Neural progenitor cell (in vitro differentiated cells): ENCODE data around the gene ATP6V0D1. TPM values are rescaled to one million over a fixed set of nuclear protein-coding genes. Genes with fewer than 3 reads are reported as not detected.

Experiments
- DNase-seq: peaks from one replicate; pipeline ENCODE4 v3.0.0-alpha.2; 2016; ENCODE audit warnings: low spot score
- H2AFZ ChIP-seq: fragments of 200-600 bp; sonication (generic); replicated peaks from 2 replicates; pipeline ENCODE4 v1.6.1; 2016; ENCODE audit warnings: antibody characterized with exemption
- H3F3A ChIP-seq: fragments of 200-600 bp; sonication (generic); 2 replicates; pipeline ENCODE4 v1.6.1; 2016; ENCODE audit warnings: antibody characterized with exemption, low read depth
- H3K27ac ChIP-seq: fragments of 200-600 bp; sonication (generic); 2 replicates; pipeline ENCODE4 v1.5.1; 2016; ENCODE audit warnings: mild to moderate bottlenecking
- H3K27me3 ChIP-seq: fragments of 200-600 bp; sonication (generic); 2 replicates; pipeline ENCODE4 v1.6.1; 2016; ENCODE audit warnings: mild to moderate bottlenecking, moderate library complexity
- H3K36me3 ChIP-seq: fragments of 200-600 bp; sonication (generic); 2 replicates; pipeline ENCODE4 v1.5.1; 2016
- H3K4me1 ChIP-seq: fragments of 200-600 bp; sonication (generic); 2 replicates; pipeline ENCODE4 v1.6.1; 2016; ENCODE audit warnings: mixed run types
- H3K4me2 ChIP-seq: fragments of 200-600 bp; sonication (generic); 2 replicates; pipeline ENCODE4 v1.6.1; 2016
- H3K4me3 ChIP-seq: fragments of 200-600 bp; sonication (generic); 2 replicates; pipeline ENCODE4 v1.5.1; 2016
- H3K79me2 ChIP-seq: fragments of 200-600 bp; sonication (generic); 2 replicates; pipeline ENCODE4 v1.6.1; 2016; ENCODE audit warnings: low read depth
- H3K9ac ChIP-seq: fragments of 200-600 bp; sonication (generic); 2 replicates; pipeline ENCODE4 v1.6.1; 2016
- H3K9me3 ChIP-seq: fragments of 200-600 bp; sonication (generic); 2 replicates; pipeline ENCODE4 v1.5.1; 2016; ENCODE audit warnings: low read depth
- H4K20me1 ChIP-seq: fragments of 200-600 bp; sonication (generic); 2 replicates; pipeline ENCODE4 v1.6.1; 2016; ENCODE audit warnings: low read depth
- H3K27ac Mint-ChIP-seq: 3 replicates; pipeline ENCODE4 v1.8.0; 2021; ENCODE audit warnings: mixed read lengths
- H3K27me3 Mint-ChIP-seq: 2 replicates; pipeline ENCODE4 v1.8.0; 2022; ENCODE audit warnings: low read depth, mild to moderate bottlenecking, inconsistent platforms, moderate library complexity, mixed read lengths; ENCODE audit not compliant: insufficient read depth
- H3K36me3 Mint-ChIP-seq: 3 replicates; pipeline ENCODE4 v1.8.0; 2021; ENCODE audit warnings: mixed read lengths
- H3K4me1 Mint-ChIP-seq: 3 replicates; pipeline ENCODE4 v1.8.0; 2021; ENCODE audit warnings: mixed read lengths
- H3K4me3 Mint-ChIP-seq: 3 replicates; pipeline ENCODE4 v1.8.0; 2021; ENCODE audit warnings: mild to moderate bottlenecking, moderate library complexity, mixed read lengths
- H3K9me3 Mint-ChIP-seq: 3 replicates; pipeline ENCODE4 v1.8.0; 2020; ENCODE audit warnings: mixed read lengths
- CTCF ChIP-seq: fragments of 200-600 bp; sonication (generic); IDR thresholded peaks from 2 replicates; pipeline ENCODE4 v1.5.1; 2017; ENCODE audit warnings: antibody characterized with exemption, mild to moderate bottlenecking
- EZH2 ChIP-seq: fragments of 200-600 bp; sonication (generic); IDR thresholded peaks from 2 replicates; pipeline ENCODE4 v1.6.1; 2017; ENCODE audit warnings: antibody characterized with exemption, mild to moderate bottlenecking, moderate library complexity
- EZH2phosphoT487 ChIP-seq: fragments of 200-600 bp; sonication (generic); IDR thresholded peaks from 2 replicates; pipeline ENCODE4 v1.6.1; 2017; ENCODE audit warnings: antibody characterized with exemption
- total RNA-seq: library from RNA; depleted of rRNA; stranded (reverse); fragments of >200 nt; gene quantifications from 2 replicates; pipeline ENCODE4 v1.2.3, GENCODE V29; 2015; ENCODE audit warnings: low replicate concordance

Gene ATP6V0D1
- total RNA-seq, 1 donor from 2014 or later, result 29.7 TPM

- Histone ChIP-seq H3K4me2 (peak overlapping the region; percentile 94), H3K36me3 (no peaks in the 10 kb centered on the region), H3K79me2 (no peaks in the 10 kb centered on the region), H3K27ac (no peak overlapping the region), H3K9ac (no peak overlapping the region), H3K4me1 (peaks cover 18% of the 10 kb centered on the region), H2AFZ (no peak overlapping the region), H3K27me3 (peaks cover 54% of the 10 kb centered on the region), H3F3A (peaks cover 13% of the 10 kb centered on the region), H4K20me1 (no peaks in the 10 kb centered on the region), H3K4me3 (no peak overlapping the region), H3K9me3 (no peaks in the 10 kb centered on the region)
- Mint-ChIP-seq H3K36me3 (no peaks in the 10 kb centered on the region), H3K27ac (peak overlapping the region; percentile 82), H3K9me3 (no peaks in the 10 kb centered on the region), H3K27me3 (peaks cover 38% of the 10 kb centered on the region), H3K4me1 (peaks cover 26% of the 10 kb centered on the region), H3K4me3 (peak overlapping the region; percentile 77)
- no peak for DNase-seq
- TF ChIP-seq EZH2, result no peak
- no peak for TF ChIP-seq EZH2phosphoT487
- no peak for TF ChIP-seq CTCF
These were observed 48.5 kb downstream of the ATP6V0D1 start for GRCh38 chr16:67432506-67432890.

GRCh38 chr16:67431775-67432505, 49.0 kb downstream of the ATP6V0D1 start:
- Mint-ChIP-seq H3K4me1 (peaks cover 28% of the 10 kb centered on the region), H3K27me3 (peaks cover 39% of the 10 kb centered on the region), H3K9me3 (no peaks in the 10 kb centered on the region), H3K36me3 (no peaks in the 10 kb centered on the region), H3K4me3 (peak overlapping the region; percentile 80), H3K27ac (peak overlapping the region; percentile 82)
- peak overlapping the region; percentile 76 for H2AFZ ChIP-seq
- H3K4me2 ChIP-seq, result peak overlapping the region; percentile 94
- DNase-seq, result peak; percentile 44
- no peak overlapping the region for H3K9ac ChIP-seq
- H3K27me3 ChIP-seq, result peaks cover 54% of the 10 kb centered on the region
- H3K36me3 ChIP-seq, result no peaks in the 10 kb centered on the region
- no peak overlapping the region for H3K27ac ChIP-seq
- peaks cover 13% of the 10 kb centered on the region for H3F3A ChIP-seq
- H3K9me3 ChIP-seq, result no peaks in the 10 kb centered on the region
- H4K20me1 ChIP-seq, result no peaks in the 10 kb centered on the region
- H3K4me1 ChIP-seq, result peaks cover 18% of the 10 kb centered on the region
- TF ChIP-seq EZH2 (no peak), EZH2phosphoT487 (no peak), CTCF (no peak)
- H3K79me2 ChIP-seq, result no peaks in the 10 kb centered on the region
- peak overlapping the region; percentile 59 for H3K4me3 ChIP-seq

GRCh38 chr16:67430977-67431774, 49.8 kb downstream of the ATP6V0D1 start, which contains the start of gene HSD11B2:
HSD11B2 (plus strand) TSS chr16:67431121; CDS start chr16:67431249, 128 bp downstream.
- Mint-ChIP-seq H3K4me3 (peak within 1 kb of the TSS; percentile 84), H3K27ac (no peak within 1 kb of the TSS), H3K27me3 (peaks cover 39% of the 10 kb centered on the region), H3K9me3 (no peaks in the 10 kb centered on the region), H3K36me3 (no peaks in the 10 kb centered on the region), H3K4me1 (peaks cover 28% of the 10 kb centered on the region)
- Histone ChIP-seq H2AFZ (peak within 1 kb of the TSS; percentile 88), H3F3A (peaks cover 13% of the 10 kb centered on the region), H3K4me2 (peak within 1 kb of the TSS; percentile 94), H3K4me3 (peak within 1 kb of the TSS; percentile 59), H3K9me3 (no peaks in the 10 kb centered on the region), H3K36me3 (no peaks in the 10 kb centered on the region), H3K27me3 (peaks cover 54% of the 10 kb centered on the region), H3K79me2 (no peaks in the 10 kb centered on the region), H3K27ac (no peak within 1 kb of the TSS), H3K9ac (no peak within 1 kb of the TSS), H4K20me1 (no peaks in the 10 kb centered on the region), H3K4me1 (peaks cover 18% of the 10 kb centered on the region)
- peak; percentile 91 for DNase-seq
- no peak for TF ChIP-seq EZH2
- peak; percentile 21 for TF ChIP-seq CTCF
- TF ChIP-seq EZH2phosphoT487, result no peak
